ENCODE results near the gene CCDC171. TPM values are rescaled to one million over a fixed set of nuclear protein-coding genes. Genes with fewer than 3 reads are reported as not detected.

CCDC171 gene
- total RNA-seq, 1 donor from 2014 or later = 1.7 TPM

GRCh38 chr9:15744196-15744595 is 191.4 kb downstream of the CCDC171 start:
- no peak for DNase-seq (ENCODE audit: low spot score in 2 of 2)
- no peaks in the 10 kb centered on the region for H3K27me3 ChIP-seq
- no peak overlapping the region for H3K4me3 ChIP-seq
- H3K9me3 ChIP-seq = no peaks in the 10 kb centered on the region
- intact Hi-C loops (cut with DNase I) = no loop called here
- no peak overlapping the region for H3K27ac ChIP-seq
- no peak for TF ChIP-seq CTCF (IDR thresholded peaks at IDR 0.05)
- peaks cover 0 to 12% of the 10 kb centered on the region in 2 donors for H3K36me3 ChIP-seq
- no peaks in the 10 kb centered on the region for H3K4me1 ChIP-seq

GRCh38 chr9:15746905-15747304 is 194.1 kb downstream of the CCDC171 start:
- no peaks in the 10 kb centered on the region for H3K27me3 ChIP-seq
- H3K36me3 ChIP-seq = peaks cover 0 to 12% of the 10 kb centered on the region in 2 donors
- DNase-seq (ENCODE audit: low spot score in 2 of 2) = no peak
- H3K9me3 ChIP-seq = no peaks in the 10 kb centered on the region
- no peak for TF ChIP-seq CTCF (IDR thresholded peaks at IDR 0.05)
- intact Hi-C loops (cut with DNase I) = no loop called here
- H3K4me3 ChIP-seq = no peak overlapping the region
- no peaks in the 10 kb centered on the region for H3K4me1 ChIP-seq
- H3K27ac ChIP-seq = no peak overlapping the region

- H3K36me3 ChIP-seq = no peaks in the 10 kb centered on the region
- no peak for DNase-seq (ENCODE audit: low spot score in 2 of 2)
- H3K9me3 ChIP-seq = no peaks in the 10 kb centered on the region
- no peak for TF ChIP-seq CTCF (IDR thresholded peaks at IDR 0.05)
- intact Hi-C loops (cut with DNase I) = no loop called here
- H3K4me1 ChIP-seq = no peaks in the 10 kb centered on the region
- no peak overlapping the region for H3K4me3 ChIP-seq
- no peak overlapping the region for H3K27ac ChIP-seq
- H3K27me3 ChIP-seq = no peaks in the 10 kb centered on the region
Observed at GRCh38 chr9:15755660-15756059, 202.8 kb downstream of the CCDC171 start.

GRCh38 chr9:15761551-15761950 is 208.7 kb downstream of the CCDC171 start:
- intact Hi-C loops (cut with DNase I) = no loop called here
- no peaks in the 10 kb centered on the region for H3K27me3 ChIP-seq
- no peak overlapping the region for H3K27ac ChIP-seq
- no peak overlapping the region for H3K4me3 ChIP-seq
- no peaks in the 10 kb centered on the region for H3K9me3 ChIP-seq
- no peak for TF ChIP-seq CTCF (IDR thresholded peaks at IDR 0.05)
- DNase-seq (ENCODE audit: low spot score in 2 of 2) = no peak
- H3K4me1 ChIP-seq = no peaks in the 10 kb centered on the region
- no peaks in the 10 kb centered on the region for H3K36me3 ChIP-seq

GRCh38 chr9:15763371-15763770 is 210.5 kb downstream of the CCDC171 start:
- Histone ChIP-seq H3K9me3 (no peaks in the 10 kb centered on the region), H3K36me3 (no peaks in the 10 kb centered on the region), H3K4me3 (no peak overlapping the region), H3K27me3 (no peaks in the 10 kb centered on the region), H3K27ac (no peak overlapping the region), H3K4me1 (no peaks in the 10 kb centered on the region)
- no peak for DNase-seq (ENCODE audit: low spot score in 2 of 2)
- intact Hi-C loops (cut with DNase I) = no loop called here
- TF ChIP-seq CTCF (IDR thresholded peaks at IDR 0.05) = no peak

GRCh38 chr9:15764131-15764530 is 211.3 kb downstream of the CCDC171 start:
- intact Hi-C loops (cut with DNase I) = no loop called here
- no peak for TF ChIP-seq CTCF (IDR thresholded peaks at IDR 0.05)
- Histone ChIP-seq H3K9me3 (no peaks in the 10 kb centered on the region), H3K27me3 (no peaks in the 10 kb centered on the region), H3K36me3 (no peaks in the 10 kb centered on the region), H3K4me1 (no peaks in the 10 kb centered on the region), H3K27ac (no peak overlapping the region), H3K4me3 (no peak overlapping the region)
- no peak for DNase-seq (ENCODE audit: low spot score in 2 of 2)
